Stimulated activated CD8-positive, alpha-beta memory T cell treated with anti-CD3 and anti-CD28 coated beads, Interleukin-12 subunit alpha, Interleukin-12 subunit beta, amount 100 ng/mL, for 1 hour (primary cell): ENCODE data around the gene ANTXRL.
"Not testable (repeated sequence)": the region's sequence is repeated elsewhere in the genome, so short reads cannot be mapped to it uniquely, and the experiment has no call there.

ENCODE experiments used
- DNase-seq: peaks from one replicate; pipeline ENCODE4 v3.0.0-alpha.2; 2020; ENCODE audit warnings: low read depth

ANTXRL gene

DNA sequence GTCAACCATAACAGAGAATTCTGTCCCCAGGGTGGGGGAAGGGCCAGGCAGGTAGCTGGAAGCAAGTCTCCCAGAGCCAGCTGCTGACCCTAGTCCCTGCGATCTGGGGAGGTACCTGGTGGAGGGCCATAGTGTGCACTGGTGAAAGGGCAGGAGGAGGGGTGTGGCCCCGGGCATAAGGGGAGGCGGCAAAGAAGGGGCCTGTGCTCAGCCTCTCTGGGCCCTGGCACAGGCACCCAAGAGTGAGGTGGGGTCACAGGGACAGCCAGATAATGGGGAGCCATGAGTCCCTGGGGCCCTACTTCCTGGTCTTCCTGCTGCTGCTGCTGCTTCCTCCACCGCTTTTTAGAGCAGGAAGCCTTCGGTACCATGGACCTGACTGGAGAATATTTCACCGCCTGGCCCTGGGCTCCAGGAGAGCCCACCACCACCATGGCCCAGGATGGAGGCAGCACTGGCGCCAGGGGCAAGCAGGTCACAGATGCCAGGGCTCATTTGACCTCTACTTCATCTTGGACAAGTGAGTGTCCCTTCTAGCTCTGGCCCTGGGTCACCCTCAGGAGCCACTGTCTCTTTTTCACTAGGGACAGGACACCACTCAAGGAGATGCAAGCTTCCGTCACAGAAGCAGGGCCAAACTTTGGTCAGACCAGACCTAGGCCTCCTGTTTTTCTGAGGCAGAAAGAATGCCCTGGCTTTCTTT, at the start of gene ANTXRL:
TSS of gene ANTXRL (plus strand) at position 7 of the 703 bp plus-strand sequence. CDS start at position 273, 266 bp downstream.
- DNase-seq, result no peak

GRCh38 chr10:46237815-46238510, 48.8 kb upstream of the ANTXRL start:
- DNase-seq, result no peak

GRCh38 chr10:46239247-46239646, 47.5 kb upstream of the ANTXRL start:
- no peak for DNase-seq

GRCh38 chr10:46239993-46240683, 46.7 kb upstream of the ANTXRL start:
- DNase-seq, result no peak

- DNase-seq, result no peak
Observed at GRCh38 chr10:46240684-46241565, 45.9 kb upstream of the ANTXRL start.

DNA sequence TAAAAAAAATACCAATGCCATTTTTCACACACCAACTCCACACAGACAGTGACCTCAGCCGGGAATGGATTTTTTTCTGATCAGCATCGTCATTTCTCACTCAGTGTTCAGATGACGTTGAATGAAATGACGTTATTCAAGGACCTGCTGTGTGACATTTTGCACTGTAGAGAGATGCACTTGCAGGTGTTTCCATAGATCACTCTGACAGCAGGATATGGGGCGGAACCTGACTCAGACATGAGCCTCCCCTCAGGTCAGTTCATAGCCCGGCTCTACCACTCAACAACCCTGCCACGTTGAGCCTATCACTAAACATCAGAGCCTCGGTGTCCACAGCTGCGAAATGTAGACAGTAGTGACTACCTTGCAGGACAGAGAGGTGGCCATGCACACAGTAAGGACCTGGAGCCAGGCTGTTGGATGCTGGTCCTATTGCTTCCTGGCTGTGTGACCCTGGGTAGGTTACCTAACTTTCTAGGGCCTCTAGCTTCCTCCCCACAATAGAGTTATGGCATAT, 41.4 kb upstream of the ANTXRL start:
- DNase-seq, result no peak

GRCh38 chr10:46246400-46247180, 40.2 kb upstream of the ANTXRL start:
- DNase-seq, result not testable (repeated sequence)

- no peak for DNase-seq
Observed at GRCh38 chr10:46247181-46247475, 39.7 kb upstream of the ANTXRL start.

DNA sequence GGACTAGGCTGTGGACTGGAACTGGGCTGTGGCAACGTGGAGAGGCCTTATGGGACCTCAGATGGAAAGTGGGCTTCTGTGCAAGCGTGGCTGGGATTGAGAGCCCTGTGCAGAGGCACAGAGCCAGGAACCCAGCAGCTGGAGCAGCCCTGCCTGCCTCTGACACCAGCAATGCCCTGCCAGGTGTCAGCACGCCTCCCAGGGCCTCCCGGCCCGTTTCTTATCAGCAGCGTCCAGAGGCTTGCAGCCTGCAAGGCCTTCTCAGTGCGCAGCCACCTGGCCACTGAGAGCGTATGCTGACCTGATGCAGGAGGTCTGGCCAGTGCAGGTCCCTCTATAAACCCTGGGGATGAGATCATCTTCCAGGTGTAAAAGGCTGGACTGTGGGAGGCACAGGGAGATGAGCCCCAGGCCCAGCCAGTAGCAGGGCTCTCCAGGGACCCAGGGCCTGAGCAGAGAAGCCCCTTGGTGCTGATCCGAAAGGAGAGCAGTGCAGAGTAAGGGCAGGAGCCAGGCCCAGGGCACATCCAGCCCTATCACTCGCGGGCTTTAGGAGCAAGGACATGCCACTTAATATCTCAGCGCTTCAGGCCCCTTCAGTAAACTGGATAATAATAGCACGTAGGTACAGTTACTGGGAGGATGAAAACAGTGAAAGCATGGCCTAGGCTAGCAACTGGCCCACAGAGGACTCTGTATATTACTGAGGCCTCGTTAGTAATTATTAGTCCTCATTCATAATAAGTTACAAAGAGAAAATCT, 38.8 kb upstream of the ANTXRL start:
- no peak for DNase-seq

- DNase-seq, result no peak
Observed at GRCh38 chr10:46248651-46249146, 38.1 kb upstream of the ANTXRL start.

GRCh38 chr10:46249617-46250344, 37.0 kb upstream of the ANTXRL start:
- not testable (repeated sequence) for DNase-seq

DNA sequence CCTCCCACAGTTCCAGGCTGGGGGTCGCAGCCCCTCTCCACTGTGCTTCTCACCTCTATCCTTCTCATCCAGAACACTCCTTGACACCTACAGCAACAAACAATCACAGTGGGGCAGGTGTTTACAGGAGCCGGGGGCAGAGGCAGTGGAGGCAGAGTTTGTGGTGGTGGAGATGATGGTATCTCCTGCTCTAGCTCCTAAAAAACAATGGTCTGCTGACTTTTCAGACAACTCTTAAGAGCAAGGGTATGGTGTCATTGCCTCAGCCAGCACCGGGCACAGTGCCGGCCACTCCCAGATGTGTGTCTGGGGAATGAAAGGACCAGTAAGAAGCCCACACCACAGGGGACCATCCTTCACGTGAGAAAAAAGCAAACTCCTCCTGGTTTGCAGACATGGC, 36.3 kb upstream of the ANTXRL start:
- DNase-seq, result no peak

- DNase-seq, result no peak
Observed at GRCh38 chr10:46250898-46251856, 35.6 kb upstream of the ANTXRL start.

DNA sequence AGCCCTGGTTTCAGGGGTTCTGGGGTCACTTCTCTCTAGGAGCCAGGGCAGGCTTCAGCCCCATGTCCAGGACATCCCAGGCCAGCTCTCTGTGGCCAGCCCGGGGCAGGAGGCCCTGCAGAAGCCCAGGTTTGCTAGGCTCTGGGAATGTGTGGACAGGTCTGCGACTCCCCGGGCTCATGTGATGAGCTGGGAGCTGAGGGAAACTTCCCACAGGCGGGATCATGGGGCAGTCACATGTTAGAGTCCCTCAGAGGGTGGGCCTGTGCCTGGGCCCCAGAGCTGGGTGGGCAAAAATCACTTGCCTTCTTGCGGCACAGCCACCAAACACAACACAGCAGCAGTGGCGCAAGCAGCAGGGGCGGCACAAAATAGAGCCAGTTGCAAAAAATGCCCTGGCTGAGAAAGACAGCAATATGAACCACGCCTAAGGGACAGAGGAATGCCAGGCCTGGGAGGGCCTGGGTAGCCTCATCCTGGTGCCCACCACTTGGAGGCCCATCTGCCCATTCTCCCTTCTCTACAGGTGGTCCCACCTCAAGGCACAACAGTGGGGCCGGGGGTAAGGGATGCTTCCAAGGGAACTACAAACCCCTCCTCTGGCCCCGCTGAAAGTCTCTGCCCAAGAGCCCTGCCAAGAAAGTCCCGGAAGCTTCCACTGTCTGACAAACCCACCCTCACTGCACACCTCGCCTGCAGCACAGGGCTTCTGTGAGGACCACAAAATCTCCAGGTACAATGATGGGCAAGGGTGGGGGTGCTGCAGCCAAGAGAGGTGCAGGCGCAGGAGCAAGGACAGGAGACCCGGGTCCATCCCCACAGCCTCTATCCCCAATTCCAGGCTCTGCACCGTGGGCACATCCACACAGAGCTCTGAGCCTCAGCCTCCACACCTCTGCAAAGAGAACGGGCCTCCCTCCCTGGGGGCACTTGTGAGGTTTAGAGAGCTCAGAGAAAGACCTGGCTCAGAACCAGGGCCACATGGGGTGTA, 34.6 kb upstream of the ANTXRL start:
- DNase-seq, result no peak

- no peak for DNase-seq
Observed at GRCh38 chr10:46253076-46254006, 33.5 kb upstream of the ANTXRL start.

- DNase-seq, result no peak
Observed at GRCh38 chr10:46254007-46254383, 32.8 kb upstream of the ANTXRL start.
